ENCODE data around the gene RPUSD3. TPM values are rescaled to one million over a fixed set of nuclear protein-coding genes. Genes with fewer than 3 reads are reported as not detected.
"Not testable (repeated sequence)": the region's sequence is repeated elsewhere in the genome, so short reads cannot be mapped to it uniquely, and the experiment has no call there.

The RPUSD3 gene
- total RNA-seq, 4 donors from 2014 or later, result 33.0 to 48.1 (median 45.0) TPM

DNA sequence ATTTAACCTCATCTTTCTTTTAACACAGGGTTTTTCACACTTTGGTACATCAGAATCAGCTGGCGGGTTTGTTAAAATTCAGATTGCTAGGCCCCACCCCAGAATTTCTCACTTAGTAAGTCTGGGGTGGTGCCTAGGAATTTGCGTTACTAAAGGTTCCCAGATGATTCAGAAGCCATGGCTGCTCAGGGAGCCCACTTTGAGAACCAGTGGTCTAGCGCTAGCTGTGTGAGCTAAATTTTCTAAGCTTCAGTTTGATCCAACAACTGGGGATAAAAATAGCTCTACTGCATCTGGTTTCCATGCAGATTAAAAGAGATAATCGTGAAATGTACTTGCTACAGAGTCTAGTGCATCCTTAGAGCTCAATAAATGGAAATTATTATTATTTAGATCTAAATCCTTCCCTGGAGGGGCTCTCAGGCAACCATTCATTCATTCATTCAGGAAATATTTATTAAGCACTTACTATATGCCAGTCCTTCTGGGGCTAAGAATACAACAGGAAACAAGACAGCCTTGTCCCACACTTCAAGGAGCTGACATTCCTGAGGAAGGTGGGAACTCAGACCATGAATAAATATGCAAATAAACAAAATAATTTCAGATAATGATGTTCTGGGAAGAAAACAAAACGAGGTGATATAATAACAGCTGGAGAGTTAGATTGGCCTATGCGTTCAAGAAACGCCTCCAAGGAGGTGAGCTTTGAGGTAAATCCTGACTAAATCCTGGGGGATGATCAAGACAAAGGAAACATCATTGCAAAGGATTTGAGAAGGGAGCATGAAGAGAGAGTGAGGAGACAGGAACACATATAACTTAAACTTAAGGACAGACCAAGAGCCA is 40.1 kb upstream of the RPUSD3 start:
- TF ChIP-seq, protein P1, sequence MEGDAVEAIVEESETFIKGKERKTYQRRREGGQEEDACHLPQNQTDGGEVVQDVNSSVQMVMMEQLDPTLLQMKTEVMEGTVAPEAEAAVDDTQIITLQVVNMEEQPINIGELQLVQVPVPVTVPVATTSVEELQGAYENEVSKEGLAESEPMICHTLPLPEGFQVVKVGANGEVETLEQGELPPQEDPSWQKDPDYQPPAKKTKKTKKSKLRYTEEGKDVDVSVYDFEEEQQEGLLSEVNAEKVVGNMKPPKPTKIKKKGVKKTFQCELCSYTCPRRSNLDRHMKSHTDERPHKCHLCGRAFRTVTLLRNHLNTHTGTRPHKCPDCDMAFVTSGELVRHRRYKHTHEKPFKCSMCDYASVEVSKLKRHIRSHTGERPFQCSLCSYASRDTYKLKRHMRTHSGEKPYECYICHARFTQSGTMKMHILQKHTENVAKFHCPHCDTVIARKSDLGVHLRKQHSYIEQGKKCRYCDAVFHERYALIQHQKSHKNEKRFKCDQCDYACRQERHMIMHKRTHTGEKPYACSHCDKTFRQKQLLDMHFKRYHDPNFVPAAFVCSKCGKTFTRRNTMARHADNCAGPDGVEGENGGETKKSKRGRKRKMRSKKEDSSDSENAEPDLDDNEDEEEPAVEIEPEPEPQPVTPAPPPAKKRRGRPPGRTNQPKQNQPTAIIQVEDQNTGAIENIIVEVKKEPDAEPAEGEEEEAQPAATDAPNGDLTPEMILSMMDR (IDR thresholded peaks at IDR 0.05), result no peak
- TF ChIP-seq POLR2AphosphoS5 (IDR thresholded peaks at IDR 0.05) (no peak), EP300 (IDR thresholded peaks at IDR 0.05) (no peak), POLR2A (IDR thresholded peaks at IDR 0.05; ENCODE audit: low read depth) (no peak)
- 85% methylated on average over 7 of the region's 7 CpGs for WGBS
- H3K27me3 ChIP-seq, result no peaks in the 10 kb centered on the region
- H3K4me1 ChIP-seq, result no peaks in the 10 kb centered on the region
- H3K27ac ChIP-seq (replicated peaks in 1 of 4), result no peak overlapping the region
- no peak for DNase-seq (ENCODE audit: extremely low spot score)
- H3K4me3 ChIP-seq, result no peak overlapping the region
- intact Hi-C loops (cut with DNase I), result no loop called here
- H3K9me3 ChIP-seq, result no peaks in the 10 kb centered on the region
- H3K36me3 ChIP-seq, result no peaks in the 10 kb centered on the region

DNA sequence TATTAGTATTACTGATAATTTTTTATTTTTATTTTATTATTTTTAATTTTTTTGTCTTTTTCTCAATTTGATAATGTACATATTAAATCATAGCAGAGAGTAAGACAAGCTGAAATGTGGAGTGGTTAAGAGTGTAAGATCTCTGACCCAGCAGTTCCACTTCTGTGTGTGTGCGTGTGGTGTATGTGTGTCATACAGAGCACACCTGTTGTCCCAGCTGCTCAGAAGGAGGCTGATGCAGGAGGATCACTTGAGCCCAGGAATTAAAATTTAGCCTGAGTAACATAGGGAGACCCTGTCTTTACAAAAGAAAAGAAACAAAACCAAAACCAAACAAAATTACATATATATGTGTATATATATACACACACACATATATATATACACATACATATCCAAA is 37.6 kb upstream of the RPUSD3 start:
- DNase-seq (ENCODE audit: extremely low spot score), result no peak
- no peaks in the 10 kb centered on the region for H3K9me3 ChIP-seq
- H3K36me3 ChIP-seq, result no peaks in the 10 kb centered on the region
- intact Hi-C loops (cut with DNase I), result no loop called here
- TF ChIP-seq POLR2A (IDR thresholded peaks at IDR 0.05; ENCODE audit: low read depth) (no peak), EP300 (IDR thresholded peaks at IDR 0.05) (no peak), POLR2AphosphoS5 (IDR thresholded peaks at IDR 0.05) (no peak)
- TF ChIP-seq, protein P1 (IDR thresholded peaks at IDR 0.05), result no peak
- H3K27me3 ChIP-seq, result no peaks in the 10 kb centered on the region
- WGBS, result 100% methylated on average over 1 of the region's 1 CpG
- no peaks in the 10 kb centered on the region for H3K4me1 ChIP-seq
- H3K4me3 ChIP-seq, result no peak overlapping the region
- H3K27ac ChIP-seq (replicated peaks in 1 of 4), result no peak overlapping the region

DNA sequence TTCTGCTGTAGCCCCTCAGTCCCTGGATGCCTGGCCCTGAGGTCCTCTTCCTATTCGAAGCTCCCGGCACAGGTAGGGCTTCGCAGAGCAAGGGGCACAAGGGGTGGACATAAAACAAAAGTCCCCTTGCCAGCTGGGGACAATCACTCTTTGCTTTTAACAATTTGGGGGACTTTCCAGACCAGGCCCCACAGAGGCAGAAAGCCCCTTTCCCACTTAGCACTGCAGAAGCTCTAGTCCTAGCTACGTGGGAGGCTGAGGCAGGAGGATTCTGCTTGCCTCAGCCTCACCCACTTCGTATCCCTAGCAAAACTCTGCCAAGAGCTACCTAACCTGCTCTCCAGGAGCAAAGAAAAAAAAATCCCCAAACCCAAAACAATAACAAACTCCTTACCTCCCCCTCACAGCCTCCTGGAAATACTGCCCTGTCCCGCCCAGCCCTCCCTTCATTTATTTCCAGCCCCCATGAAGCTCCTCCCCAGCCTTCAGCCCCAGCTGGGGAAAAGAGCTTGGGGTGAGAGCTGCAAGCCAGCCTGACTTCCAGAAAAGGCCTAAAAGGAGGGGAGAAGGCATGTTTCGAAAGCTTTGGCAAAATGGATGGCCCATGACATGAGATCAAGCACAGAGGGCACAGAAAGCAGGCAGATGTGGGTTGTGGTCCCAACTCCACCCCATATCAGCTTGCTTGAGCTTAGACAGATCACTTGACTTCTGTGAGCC is 36.2 kb upstream of the RPUSD3 start, which contains the start of gene CIDEC:
Gene CIDEC, minus strand, starts transcription at position 424 of the 720 bp plus-strand sequence. CDS start 1,767 bp downstream, outside the sequence.
- Histone ChIP-seq H3K27me3 (no peaks in the 10 kb centered on the region), H3K4me3 (no peak within 1 kb of the TSS), H3K36me3 (no peaks in the 10 kb centered on the region), H3K9me3 (no peaks in the 10 kb centered on the region), H3K27ac (replicated peaks in 1 of 4) (no peak within 1 kb of the TSS), H3K4me1 (no peaks in the 10 kb centered on the region)
- TF ChIP-seq POLR2A (IDR thresholded peaks at IDR 0.05; ENCODE audit: low read depth), result no peak
- no peak for TF ChIP-seq EP300 (IDR thresholded peaks at IDR 0.05)
- TF ChIP-seq, protein P1 (IDR thresholded peaks at IDR 0.05), result no peak
- no peak for TF ChIP-seq POLR2AphosphoS5 (IDR thresholded peaks at IDR 0.05)
- DNase-seq (ENCODE audit: extremely low spot score), result no peak
- 91% methylated on average over 7 of the region's 7 CpGs for WGBS
- intact Hi-C loops (cut with DNase I), result no loop called here

DNA sequence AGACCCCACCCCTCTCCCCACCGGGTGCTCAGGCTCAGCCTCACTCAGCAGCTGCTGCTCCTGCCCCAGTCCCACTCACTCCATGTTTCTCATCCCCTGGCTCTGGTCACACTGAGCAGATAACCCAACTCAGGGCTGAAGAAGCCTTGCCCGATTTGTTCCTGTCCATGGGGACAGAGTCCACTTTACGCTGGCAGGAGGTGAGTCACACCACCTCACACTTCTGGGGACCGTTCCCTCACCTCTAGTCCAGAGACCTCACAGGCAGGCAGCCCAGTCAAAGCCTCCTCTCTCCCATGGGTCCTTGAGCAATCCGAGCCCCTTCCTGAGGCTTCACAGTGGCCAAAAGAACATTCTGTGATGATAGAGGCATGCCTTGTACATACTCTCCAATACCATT is 34.9 kb upstream of the RPUSD3 start:
- Histone ChIP-seq H3K36me3 (no peaks in the 10 kb centered on the region), H3K9me3 (no peaks in the 10 kb centered on the region), H3K27ac (replicated peaks in 1 of 4) (no peak overlapping the region), H3K4me1 (no peaks in the 10 kb centered on the region), H3K4me3 (no peak overlapping the region), H3K27me3 (no peaks in the 10 kb centered on the region)
- intact Hi-C loops (cut with DNase I), result no loop called here
- WGBS, result 67% methylated on average over 5 of the region's 5 CpGs
- no peak for DNase-seq (ENCODE audit: extremely low spot score)
- TF ChIP-seq POLR2A (IDR thresholded peaks at IDR 0.05; ENCODE audit: low read depth), result no peak
- no peak for TF ChIP-seq POLR2AphosphoS5 (IDR thresholded peaks at IDR 0.05)

DNA sequence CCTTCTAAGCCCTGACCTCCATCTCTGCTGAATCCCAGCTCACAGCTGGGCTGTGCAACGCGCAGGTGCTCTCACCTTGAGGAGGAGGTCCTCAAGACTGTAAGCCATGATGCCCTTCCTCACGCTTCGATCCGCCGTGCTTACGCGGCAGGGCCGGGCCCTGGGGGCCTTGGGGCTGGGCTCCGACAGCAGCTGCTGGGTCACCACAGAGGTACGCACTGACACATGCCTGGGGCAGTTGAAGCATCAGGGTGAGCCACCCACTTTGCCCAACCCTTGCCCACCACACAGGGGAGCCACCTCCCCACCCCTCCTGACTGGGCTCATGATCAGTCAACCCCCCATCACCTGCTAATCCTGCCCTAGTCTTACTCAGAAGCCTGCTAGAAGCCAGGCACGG is 33.2 kb upstream of the RPUSD3 start:
- H3K4me3 ChIP-seq, result no peak overlapping the region
- no peaks in the 10 kb centered on the region for H3K27me3 ChIP-seq
- no peak for TF ChIP-seq EP300 (IDR thresholded peaks at IDR 0.05)
- TF ChIP-seq POLR2A (IDR thresholded peaks at IDR 0.05; ENCODE audit: low read depth), result no peak
- TF ChIP-seq, protein P1 (IDR thresholded peaks at IDR 0.05), result no peak
- no peak for TF ChIP-seq POLR2AphosphoS5 (IDR thresholded peaks at IDR 0.05)
- H3K9me3 ChIP-seq, result no peaks in the 10 kb centered on the region
- H3K27ac ChIP-seq (replicated peaks in 1 of 4), result no peak overlapping the region
- H3K36me3 ChIP-seq, result no peaks in the 10 kb centered on the region
- DNase-seq (ENCODE audit: extremely low spot score), result no peak
- H3K4me1 ChIP-seq, result no peaks in the 10 kb centered on the region
- 88% methylated on average over 11 of the region's 12 CpGs for WGBS
- intact Hi-C loops (cut with DNase I), result no loop called here

DNA sequence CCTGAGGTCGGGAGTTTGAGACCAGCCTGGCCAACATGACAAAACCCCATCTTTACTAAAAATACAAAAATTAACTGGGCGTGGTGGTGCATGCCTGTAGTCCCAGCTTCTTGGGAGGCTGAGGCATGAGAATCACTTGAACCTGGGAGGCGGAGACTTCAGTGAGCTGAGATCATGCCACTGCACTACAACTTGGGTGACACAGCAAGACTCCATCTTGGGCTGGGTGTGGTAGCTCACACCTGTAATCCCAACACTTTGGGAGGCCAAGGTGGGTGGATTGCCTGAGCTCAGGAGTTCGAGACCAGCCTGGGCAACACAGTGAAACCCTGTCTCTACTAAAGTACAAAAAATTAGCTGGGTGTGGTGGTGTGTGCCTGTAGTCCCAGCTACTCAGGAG is 32.4 kb upstream of the RPUSD3 start:
- DNase-seq (ENCODE audit: extremely low spot score); H3K4me1 ChIP-seq: not testable (repeated sequence)
- WGBS, result 84% methylated on average over 4 of the region's 4 CpGs

More for the DNA sequence above, 32.4 kb upstream of the RPUSD3 start:
- H3K27ac ChIP-seq (replicated peaks in 1 of 4); H3K27me3 ChIP-seq; H3K4me3 ChIP-seq; H3K9me3 ChIP-seq; intact Hi-C loops (cut with DNase I); H3K36me3 ChIP-seq: not testable (repeated sequence)
